SK-N-MC (cell line): ENCODE measurements around the gene SLC6A4.

Experiments used
- EZH2 ChIP-seq: fragments of 200-600 bp; sonication (generic); IDR thresholded peaks from one replicate; pipeline ENCODE4 v1.6.1; 2017; ENCODE audit warnings: antibody characterized with exemption
- FOXP2 ChIP-seq: optimal IDR thresholded peaks from 2 replicates; pipeline ENCODE3; 2011; ENCODE audit warnings: mild to moderate bottlenecking, moderate library complexity; ENCODE audit not compliant: insufficient read depth; ENCODE audit errors: extremely low read length, control extremely low read depth
- POLR2AphosphoS5 ChIP-seq: IDR thresholded peaks from 2 replicates; pipeline ENCODE4 v1.6.1; 2012; ENCODE audit warnings: mild to moderate bottlenecking, low read depth, low read length, borderline replicate concordance

GRCh38 chr17:30219315-30219714 is 16.2 kb downstream of the SLC6A4 start:
- TF ChIP-seq POLR2AphosphoS5 (no peak), EZH2 (no peak), FOXP2 (no peak)
